Right lobe of liver (tissue), 6 donors: ENCODE results near the gene CHST15. TPM values are rescaled to one million over a fixed set of nuclear protein-coding genes. Genes with fewer than 3 reads are reported as not detected.

Experiments
- ATAC-seq, 4 donors: fragments of 200-7000 bp; cut with Tn5 transposase; one replicate each; pipeline ENCODE4 v1.9.1; 2020; ENCODE audit warnings: mild to moderate bottlenecking in 4 of 4, moderate library complexity in 4 of 4
- DNase-seq, 3 donors: peaks; one replicate each; pipeline ENCODE4 v3.0.0-alpha.2; 2020
- H3K27ac ChIP-seq, 3 donors: fragments of 200-600 bp; one replicate each; pipeline ENCODE4 v1.8.0; 2022
- H3K27me3 ChIP-seq, 2 donors: fragments of 200-600 bp; one replicate each; pipeline ENCODE4 v1.8.0; 2022
- H3K36me3 ChIP-seq, 4 donors: fragments of 200-600 bp; sonication (generic) in 1 of 4; one replicate each; pipeline versions ENCODE4 v1.5.1 to v1.8.0; 2017 to 2022; ENCODE audit warnings: control low read depth in 1 of 4
- H3K4me1 ChIP-seq, 4 donors: fragments of 200-600 bp; sonication (generic) in 1 of 4; one replicate each; pipeline versions ENCODE4 v1.5.1 to v1.8.0; 2017 to 2022; ENCODE audit warnings: control low read depth in 1 of 4
- H3K4me3 ChIP-seq, 3 donors: fragments of 200-600 bp; one replicate each; pipeline ENCODE4 v1.8.0; 2022
- H3K9me3 ChIP-seq, 4 donors: fragments of 200-600 bp; sonication (generic) in 1 of 4; one replicate each; pipeline versions ENCODE4 v1.5.1 to v1.8.0; 2017 to 2022; ENCODE audit warnings: control low read depth in 1 of 4
- CTCF ChIP-seq, 4 donors: fragments of 200-600 bp in 3 of 4; fragments of 450-650 bp in 1 of 4; IDR thresholded peaks; one replicate each; pipeline versions ENCODE4 v1.5.1 to v1.8.0; 2016 to 2022; ENCODE audit warnings: antibody characterized with exemption in 4 of 4, mild to moderate bottlenecking in 2 of 4
- POLR2A ChIP-seq: fragments of 450-650 bp; IDR thresholded peaks from one replicate; pipeline ENCODE4 v1.6.1; 2017; ENCODE audit warnings: antibody characterized with exemption, mild to moderate bottlenecking
- WGBS: methylation state at CpG from one replicate; pipeline ENCODE4 v1.1.6; 2018; ENCODE audit warnings: low coverage, low lambda C conversion rate; ENCODE audit not compliant: insufficient coverage; ENCODE audit errors: missing lambda C conversion rate; 5-methylcytosine and 5-hydroxymethylcytosine counted together
- intact Hi-C, 2 donors: fragments of 100-400 bp; cut with DNase I; formaldehyde crosslinking; loops; one replicate each; pipeline versions ENCODE4 v1.11.2 to v1.14.1; 2022
- total RNA-seq, 6 experiments: library from RNA; depleted of rRNA in 2 of 6; stranded (reverse); fragments of >200 nt in 2 of 6; fragmentation: NEBNext Ultra II Directional in 3 of 6; extraction: Animal tissue kit (Norgen Biotek cat#: 25700) in 3 of 6; gene quantifications; one replicate each; pipeline versions ENCODE4 v1.1.0 to v1.2.4, GENCODE V29; 2016 to 2023
- donor health status: DM: no; HTN: yes; CAD: no.
- donor health status: DM: no; HTN: no; CAD: no.
- donor health status: DM: no; HTN: no; CAD: no.
- donor health status: DM: no; HTN: yes; CAD: no.
- donor health status: DM: no; HTN: yes; CAD: no.

The CHST15 gene
- total RNA-seq, 6 experiments from 2014 or later, result 9.2 to 25.8 (median 11.8) TPM

DNA sequence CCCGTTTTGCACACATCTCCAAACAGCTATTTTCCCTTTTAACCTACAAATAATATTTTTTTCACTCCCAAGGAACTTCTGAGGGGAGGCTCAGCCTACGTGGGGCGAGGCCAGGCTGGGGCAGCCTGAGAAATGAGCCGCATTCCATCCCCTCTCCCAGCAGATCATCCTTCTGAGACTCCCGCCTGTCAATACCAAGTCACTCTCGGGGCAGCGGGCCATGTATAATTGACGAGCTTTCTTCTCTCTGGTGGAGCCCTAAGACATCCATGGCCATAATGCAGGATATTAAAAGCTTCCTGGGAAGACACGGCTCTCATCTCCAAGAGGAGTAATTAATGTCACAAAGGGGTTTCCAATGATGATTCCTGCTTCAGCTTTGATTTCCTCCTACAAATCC, 37.8 kb upstream of the CHST15 start:
- intact Hi-C loops, result no loop called here
- 53% methylated on average over 4 of the region's 9 CpGs for WGBS

GRCh38 chr10:124130198-124130900, 37.0 kb upstream of the CHST15 start:
- DNase-seq, result no peak

More for the DNA sequence above, 37.8 kb upstream of the CHST15 start:
- Histone ChIP-seq H3K9me3 (no peaks in the 10 kb centered on the region), H3K27me3 (no peaks in the 10 kb centered on the region), H3K27ac (no peak overlapping the region), H3K36me3 (no peaks in the 10 kb centered on the region), H3K4me3 (no peak overlapping the region), H3K4me1 (no peaks in the 10 kb centered on the region)
- no peak for DNase-seq
- TF ChIP-seq POLR2A (no peak), CTCF (IDR thresholded peaks at IDR 0.05) (no peak)
- ATAC-seq, result no peak

GRCh38 chr10:124129471-124129870, 36.1 kb upstream of the CHST15 start:
- Histone ChIP-seq H3K4me3 (no peak overlapping the region), H3K4me1 (no peaks in the 10 kb centered on the region), H3K27me3 (no peaks in the 10 kb centered on the region), H3K27ac (no peak overlapping the region), H3K9me3 (no peaks in the 10 kb centered on the region), H3K36me3 (no peaks in the 10 kb centered on the region)
- TF ChIP-seq CTCF (IDR thresholded peaks at IDR 0.05) (no peak), POLR2A (no peak)
- ATAC-seq (peak in 2 of 4 donors; percentile 6 to 24), DNase-seq (no peak)
- no CpG with 5 or more reads among the region's 5 CpGs for WGBS
- intact Hi-C loops, result no loop called here

More at GRCh38 chr10:124130198-124130900, 37.0 kb upstream of the CHST15 start:
- Histone ChIP-seq H3K9me3 (no peaks in the 10 kb centered on the region), H3K4me1 (no peaks in the 10 kb centered on the region), H3K36me3 (no peaks in the 10 kb centered on the region), H3K27ac (no peak overlapping the region), H3K27me3 (no peaks in the 10 kb centered on the region), H3K4me3 (no peak overlapping the region)
- TF ChIP-seq CTCF (IDR thresholded peaks at IDR 0.05) (no peak), POLR2A (no peak)
- peak in 2 of 4 donors; percentile 14 to 32 for ATAC-seq
- intact Hi-C loops, result no loop called here
- WGBS, result 61% methylated on average over 3 of the region's 7 CpGs

DNA sequence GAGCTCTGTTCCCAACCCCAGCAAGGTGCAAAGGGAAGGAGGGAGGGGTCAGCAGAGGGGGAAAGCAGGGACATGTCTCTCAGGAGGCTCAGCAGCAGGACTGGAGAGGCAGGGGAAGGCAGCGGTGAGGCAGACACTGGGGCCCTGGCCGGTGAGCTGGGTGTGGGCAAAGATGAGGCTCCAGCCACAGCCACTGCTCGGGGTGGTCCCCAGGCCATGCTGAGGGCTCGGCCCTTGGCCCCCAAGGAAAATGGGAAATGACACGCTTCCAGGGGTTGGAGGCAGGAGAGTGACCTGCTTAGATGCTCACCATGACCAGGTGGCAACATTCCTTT, 35.4 kb upstream of the CHST15 start:
- TF ChIP-seq CTCF (IDR thresholded peaks at IDR 0.05) (no peak), POLR2A (no peak)
- 100% methylated on average over 2 of the region's 5 CpGs for WGBS
- ATAC-seq, result no peak
- intact Hi-C loops, result no loop called here
- Histone ChIP-seq H3K4me3 (no peak overlapping the region), H3K4me1 (no peaks in the 10 kb centered on the region), H3K9me3 (no peaks in the 10 kb centered on the region), H3K36me3 (no peaks in the 10 kb centered on the region), H3K27ac (no peak overlapping the region), H3K27me3 (no peaks in the 10 kb centered on the region)
- DNase-seq, result no peak
